GOT3 (cell line): Measurements from ENCODE around the gene SORBS2.

Experiments
- DNase-seq: peaks from one replicate; lab custom pipeline; 2025; ENCODE audit warnings: mixed read lengths; lab: John Stamatoyannopoulos, UW

The SORBS2 gene

GRCh38 chr4:185550933-185551332, 261.1 kb downstream of the SORBS2 start:
- no peak for DNase-seq

- no peak for DNase-seq
Observed at GRCh38 chr4:185549095-185549639, 262.8 kb downstream of the SORBS2 start.

- DNase-seq = no peak
Observed at GRCh38 chr4:185548587-185548986, 263.4 kb downstream of the SORBS2 start.

DNA sequence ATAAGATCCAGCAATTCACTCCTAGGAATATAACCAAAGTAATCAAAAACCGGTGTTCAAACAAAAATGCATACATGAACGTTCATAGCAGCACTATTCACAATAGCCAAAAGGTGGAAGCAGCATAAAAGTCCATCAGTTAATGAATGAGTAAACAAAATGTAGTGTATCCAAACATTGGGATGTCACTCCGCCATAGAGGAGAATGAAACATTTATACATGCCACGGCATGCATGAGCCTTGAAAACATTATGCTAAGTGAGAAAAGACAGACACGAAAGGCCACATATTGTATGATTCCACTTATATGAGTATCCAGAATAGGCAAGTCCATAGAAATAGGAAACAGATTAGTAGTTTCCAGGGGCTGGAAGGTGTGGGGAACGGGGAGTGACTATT, 265.7 kb downstream of the SORBS2 start:
- no peak for DNase-seq

DNA sequence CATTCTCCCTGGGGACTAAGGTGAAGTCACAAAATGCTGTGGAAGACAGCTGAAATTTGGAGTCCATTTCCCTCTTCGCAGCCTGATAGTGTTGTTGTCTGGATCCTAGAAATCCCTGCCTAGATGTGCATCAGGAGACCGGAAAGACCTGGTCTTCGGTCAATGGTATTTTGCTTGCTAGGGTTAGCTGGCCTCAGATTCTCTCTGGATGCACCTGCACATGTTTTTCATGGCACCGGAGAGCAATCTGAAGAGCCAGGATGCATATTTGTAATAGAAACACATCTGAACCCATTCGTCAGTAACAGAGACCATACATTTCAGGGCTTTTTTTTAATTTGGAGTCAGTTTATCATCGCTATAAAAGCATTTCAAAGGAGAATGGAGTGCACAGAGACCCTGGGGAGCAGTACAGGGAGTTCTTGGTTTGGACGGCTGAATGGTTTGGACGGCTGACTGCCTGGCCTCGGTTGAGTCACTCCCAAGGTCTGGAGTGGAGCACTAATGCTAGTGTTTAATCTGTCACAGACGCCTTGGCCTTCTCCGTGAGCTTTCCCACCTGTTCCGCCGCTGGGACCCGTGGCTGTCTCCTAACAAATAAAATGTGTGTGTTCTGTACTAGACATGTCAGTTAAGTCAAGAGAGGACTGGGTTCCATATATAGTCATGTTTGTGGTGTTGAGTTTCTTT, 269.2 kb downstream of the SORBS2 start:
- no peak for DNase-seq

DNA sequence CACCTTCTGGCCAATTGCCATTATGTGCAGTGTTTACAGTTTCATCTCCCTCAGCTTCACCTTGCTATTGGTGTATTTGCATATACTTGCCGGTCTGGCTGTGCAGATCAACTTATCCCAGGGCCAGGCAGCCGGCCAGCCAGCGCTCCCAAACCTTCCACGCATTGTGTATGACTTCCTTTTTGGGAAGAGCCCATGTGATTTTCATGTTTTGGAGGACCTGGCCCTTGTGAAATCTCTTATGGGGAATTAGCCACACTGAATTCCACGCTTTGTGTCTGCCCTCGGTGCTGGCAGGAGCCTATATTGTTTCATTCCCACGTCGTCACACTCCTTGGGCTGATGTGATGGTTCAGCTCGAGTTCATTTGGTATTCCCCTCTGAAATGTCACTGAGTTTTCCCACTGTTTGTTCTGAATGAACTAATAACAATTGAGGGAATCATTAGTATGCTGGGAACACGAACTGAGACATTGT, 270.7 kb downstream of the SORBS2 start:
- DNase-seq = no peak

- no peak for DNase-seq
Observed at GRCh38 chr4:185540487-185541120, 271.4 kb downstream of the SORBS2 start.

DNA sequence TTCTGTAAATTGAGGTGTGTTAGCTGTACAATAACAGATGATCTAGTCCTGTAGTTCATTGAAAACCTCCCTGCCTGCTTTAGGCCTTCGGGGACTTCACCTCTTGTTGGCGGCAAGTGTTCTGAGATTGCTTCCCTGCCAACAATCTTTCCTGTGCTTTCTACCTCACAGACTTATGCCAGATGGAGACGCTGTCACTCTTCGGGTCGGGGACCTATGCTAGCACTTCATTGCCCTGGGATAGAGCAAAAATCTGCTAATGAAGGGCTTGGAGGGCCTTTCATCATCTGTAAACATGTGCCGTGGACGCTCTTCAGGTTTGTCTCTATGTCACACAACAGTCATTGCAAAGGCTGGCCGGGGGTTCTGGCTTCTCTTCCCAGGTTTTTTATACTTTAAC, 272.0 kb downstream of the SORBS2 start:
- DNase-seq = no peak

GRCh38 chr4:185538806-185539205, 273.2 kb downstream of the SORBS2 start:
- no peak for DNase-seq

DNA sequence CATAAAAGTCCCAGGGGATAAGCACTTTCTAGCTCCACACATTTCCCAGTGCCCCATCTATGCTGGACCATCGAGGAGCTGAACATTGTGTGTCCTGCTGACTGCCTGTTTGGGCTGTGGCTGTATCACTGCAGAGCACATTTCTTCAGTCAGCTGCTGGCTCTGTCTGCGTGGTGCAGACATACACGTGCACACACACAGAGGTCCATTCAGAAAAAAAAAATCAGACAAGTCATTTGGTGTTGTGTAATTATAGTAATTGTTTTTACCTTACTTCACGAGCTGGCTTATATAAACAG, 275.6 kb downstream of the SORBS2 start:
- no peak for DNase-seq

- no peak for DNase-seq
Observed at GRCh38 chr4:185535612-185536410, 276.2 kb downstream of the SORBS2 start.
